NB4 (cell line): Measurements from ENCODE around the gene GNG2.

Source experiments
- DNase-seq: peaks from one replicate; pipeline ENCODE4 v3.0.0; 2010; ENCODE audit warnings: low read depth
- H3K4me3 ChIP-seq: one replicate; pipeline ENCODE4 v1.5.1; 2011; ENCODE audit warnings: mild to moderate bottlenecking, low read depth, low read length, moderate library complexity
- CTCF ChIP-seq: IDR thresholded peaks from one replicate; pipeline ENCODE4 v1.5.1; 2012; ENCODE audit warnings: low read depth, low read length
- MAX ChIP-seq: IDR thresholded peaks from 2 replicates; pipeline ENCODE4 v1.6.1; 2011; ENCODE audit warnings: low read depth, low read length
- MYC ChIP-seq: IDR thresholded peaks from 2 replicates; pipeline ENCODE4 v1.6.1; 2011; ENCODE audit warnings: low read depth, low read length
- POLR2A ChIP-seq: IDR thresholded peaks from 2 replicates; pipeline ENCODE4 v1.6.1; 2011; ENCODE audit warnings: mild to moderate bottlenecking; ENCODE audit not compliant: insufficient read length; ENCODE audit errors: extremely low read depth

Gene GNG2

GRCh38 chr14:51847489-51847796 lies 13.0 kb upstream of the GNG2 start:
- TF ChIP-seq CTCF = no peak
- TF ChIP-seq MAX = no peak
- TF ChIP-seq POLR2A = no peak
- no peak for TF ChIP-seq MYC
- H3K4me3 ChIP-seq = no peak overlapping the region
- DNase-seq = no peak

GRCh38 chr14:51848120-51848519 lies 12.3 kb upstream of the GNG2 start:
- TF ChIP-seq MAX (no peak), POLR2A (no peak), MYC (no peak), CTCF (no peak)
- no peak overlapping the region for H3K4me3 ChIP-seq
- no peak for DNase-seq

- TF ChIP-seq CTCF (no peak), POLR2A (no peak), MYC (no peak), MAX (no peak)
- no peak overlapping the region for H3K4me3 ChIP-seq
- no peak for DNase-seq
Measured at GRCh38 chr14:51849097-51849496, 11.3 kb upstream of the GNG2 start.

GRCh38 chr14:51850651-51851050 lies 9.8 kb upstream of the GNG2 start:
- H3K4me3 ChIP-seq = no peak overlapping the region
- DNase-seq = no peak
- no peak for TF ChIP-seq CTCF

GRCh38 chr14:51852541-51852940 lies 7.9 kb upstream of the GNG2 start:
- no peak for DNase-seq
- no peak overlapping the region for H3K4me3 ChIP-seq
- TF ChIP-seq POLR2A = no peak
- no peak for TF ChIP-seq MYC
- no peak for TF ChIP-seq MAX
- no peak for TF ChIP-seq CTCF

GRCh38 chr14:51855234-51855633 lies 5.2 kb upstream of the GNG2 start:
- H3K4me3 ChIP-seq = no peak overlapping the region
- DNase-seq = no peak
- TF ChIP-seq POLR2A (no peak), CTCF (no peak), MAX (no peak), MYC (no peak)
